Spleen (tissue), 7 donors: Measurements from ENCODE around the gene MAEA.

Experiments used
- POLR2AphosphoS5 ChIP-seq, 3 donors: sonication (generic); formaldehyde crosslinking; IDR thresholded peaks; one replicate each; pipeline ENCODE4 v1.5.1; 2017; ENCODE audit warnings: antibody characterized with exemption in 3 of 3
- TF ChIP-seq, protein P1 (sequence below), 11 experiments: fragments of 200-600 bp in 7 of 11; fragments of 450-650 bp in 4 of 11; sonication (generic) in 4 of 11; IDR thresholded peaks in 8 of 11; conservative IDR thresholded peaks in 3 of 11; 1 replicate in 7 of 11; 2 replicates in 4 of 11; pipeline versions ENCODE4 v1.4.0 to v1.8.0; 2016 to 2021; ENCODE audit warnings: antibody characterized with exemption in 11 of 11, inconsistent platforms in 4 of 11, mild to moderate bottlenecking in 1 of 11
- donor health status: DM: no; HTN: no; CAD: no; lungs with moderate emphysema.
- donor health status: DM: no; HTN: no; CAD: no.
- donor health status: DM: no; HTN: no; CAD: no.

DNA sequence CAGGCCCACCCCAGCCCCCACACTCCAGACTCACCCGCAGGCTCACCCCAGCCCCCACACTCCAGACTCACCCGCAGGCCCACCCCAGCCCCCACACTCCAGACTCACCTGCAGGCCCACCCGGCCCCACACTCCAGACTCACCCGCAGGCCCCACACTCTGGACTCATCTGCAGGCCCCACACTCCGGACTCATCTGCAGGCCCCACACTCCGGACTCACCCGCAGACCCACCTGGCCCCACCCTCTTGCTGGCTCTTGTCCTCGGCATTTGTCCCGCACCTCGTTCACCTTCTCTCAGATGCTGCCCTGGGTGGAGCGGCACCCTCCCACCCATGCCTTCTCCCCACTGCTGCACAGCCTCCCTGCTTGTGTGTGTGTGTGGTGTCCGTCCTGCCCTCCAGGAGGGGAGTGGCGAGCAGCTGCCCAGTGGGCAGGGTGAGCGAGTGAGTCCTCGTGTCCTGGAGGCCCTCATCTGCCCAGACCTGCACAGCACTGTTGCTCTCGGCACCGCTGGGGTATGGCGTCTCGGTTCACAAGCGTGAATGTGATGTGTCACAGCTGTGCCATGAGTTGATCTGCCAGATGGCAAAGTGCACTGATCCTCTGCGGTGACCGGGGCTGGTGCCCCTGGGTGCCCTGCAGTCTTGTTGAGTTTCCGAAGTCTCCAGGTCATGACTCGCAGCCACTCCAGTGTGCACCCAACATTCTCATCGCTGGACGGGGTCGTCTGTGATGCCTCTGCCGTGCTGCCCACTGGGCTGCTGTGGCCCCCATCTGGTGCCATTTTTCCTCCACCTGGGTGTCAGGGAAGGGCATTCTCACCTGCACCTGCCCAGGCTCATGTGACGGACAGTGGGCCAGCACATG, 27.7 kb downstream of the MAEA start:
- no peak for TF ChIP-seq POLR2AphosphoS5 (IDR thresholded peaks at IDR 0.05)
- TF ChIP-seq, protein P1, sequence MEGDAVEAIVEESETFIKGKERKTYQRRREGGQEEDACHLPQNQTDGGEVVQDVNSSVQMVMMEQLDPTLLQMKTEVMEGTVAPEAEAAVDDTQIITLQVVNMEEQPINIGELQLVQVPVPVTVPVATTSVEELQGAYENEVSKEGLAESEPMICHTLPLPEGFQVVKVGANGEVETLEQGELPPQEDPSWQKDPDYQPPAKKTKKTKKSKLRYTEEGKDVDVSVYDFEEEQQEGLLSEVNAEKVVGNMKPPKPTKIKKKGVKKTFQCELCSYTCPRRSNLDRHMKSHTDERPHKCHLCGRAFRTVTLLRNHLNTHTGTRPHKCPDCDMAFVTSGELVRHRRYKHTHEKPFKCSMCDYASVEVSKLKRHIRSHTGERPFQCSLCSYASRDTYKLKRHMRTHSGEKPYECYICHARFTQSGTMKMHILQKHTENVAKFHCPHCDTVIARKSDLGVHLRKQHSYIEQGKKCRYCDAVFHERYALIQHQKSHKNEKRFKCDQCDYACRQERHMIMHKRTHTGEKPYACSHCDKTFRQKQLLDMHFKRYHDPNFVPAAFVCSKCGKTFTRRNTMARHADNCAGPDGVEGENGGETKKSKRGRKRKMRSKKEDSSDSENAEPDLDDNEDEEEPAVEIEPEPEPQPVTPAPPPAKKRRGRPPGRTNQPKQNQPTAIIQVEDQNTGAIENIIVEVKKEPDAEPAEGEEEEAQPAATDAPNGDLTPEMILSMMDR (IDR thresholded peaks at IDR 0.05 in 8 of 11, conservative IDR thresholded peaks at IDR 0.05 in 3 of 11), result no peak
